HCT116 (cell line): ENCODE measurements around the gene FSD2. TPM values are rescaled to one million over a fixed set of nuclear protein-coding genes. Genes with fewer than 3 reads are reported as not detected.
"Not testable (repeated sequence)": the region's sequence is repeated elsewhere in the genome, so short reads cannot be mapped to it uniquely, and the experiment has no call there.

Experiments used
- ATAC-seq: fragments of 200-7000 bp; cut with Tn5 transposase; 2 replicates; pipeline ENCODE4 v1.9.1; 2020; ENCODE audit warnings: mild to moderate bottlenecking, moderate library complexity
- BruUV-seq: library from RNA; stranded (reverse); fragments of 400-500 nt; replicated peaks from 2 replicates; lab custom pipeline; 2021; lab: Mats Ljungman, UMichigan
- CTCF ChIA-PET: fragments of 300-600 bp; sonication (Branson Sonifier 250); formaldehyde crosslinking; loops from one replicate; lab custom pipeline; 2021; ENCODE audit warnings: antibody characterized with exemption; lab: Charles Lee
- POLR2A ChIA-PET: fragments of 300-600, 350-600 bp; sonication (Branson Sonifier 250); formaldehyde crosslinking; loops from one replicate; lab custom pipeline; 2021; ENCODE audit warnings: antibody characterized with exemption; lab: Charles Lee
- RAD21 ChIA-PET, 2 experiments: fragments of 300-600 bp; sonication (Branson Sonifier 250); formaldehyde crosslinking; loops; one replicate each; lab custom pipeline; 2023; ENCODE audit warnings: low total read pairs in 2 of 2; ENCODE audit not compliant: uncharacterized antibody in 2 of 2, unreplicated experiment in 2 of 2, low non-redundant PET in 1 of 2; lab: Charles Lee
- DNase-seq: peaks from one replicate; pipeline ENCODE4 v3.0.0-alpha.2; 2010; ENCODE audit warnings: low read depth, low spot score
- H2AFZ ChIP-seq: fragments of 200-600 bp; shearing (Covaris generic), sonication (generic); 2 replicates; pipeline ENCODE4 v1.6.1; 2017; ENCODE audit warnings: low read depth, mixed run types, mixed read lengths, antibody characterized with exemption, low read length; ENCODE audit not compliant: poor library complexity, severe bottlenecking
- H3K27ac ChIP-seq: 2 replicates; pipeline ENCODE4 v1.5.1; 2012; ENCODE audit warnings: low read depth, low read length
- H3K27me3 ChIP-seq: fragments of 200-600 bp; sonication (generic); 2 replicates; pipeline ENCODE4 v1.6.1; 2016; ENCODE audit warnings: mixed run types, low read length, mixed read lengths; ENCODE audit not compliant: insufficient read depth
- H3K36me3 ChIP-seq, 2 experiments: fragments of 200-500 bp in 1 of 2; fragments of 200-600 bp in 1 of 2; sonication (Bioruptor generic) in 1 of 2; sonication (generic) in 1 of 2; 2 replicates each; pipeline versions ENCODE4 v1.5.1 to v1.6.1; 2014 to 2016; ENCODE audit warnings: low read length in 2 of 2, inconsistent platforms in 1 of 2, mixed read lengths in 1 of 2, mixed run types in 1 of 2; ENCODE audit not compliant: insufficient read depth in 2 of 2, control insufficient read depth in 1 of 2
- H3K4me1 ChIP-seq, 2 experiments: fragments of 200-600 bp in 1 of 2; sonication (generic) in 1 of 2; 2 replicates each; pipeline versions ENCODE4 v1.5.1 to v1.6.1; 2012 to 2017; ENCODE audit warnings: low read length in 2 of 2, inconsistent platforms in 1 of 2, mild to moderate bottlenecking in 1 of 2, mixed read lengths in 1 of 2, mixed run types in 1 of 2, moderate library complexity in 1 of 2; ENCODE audit not compliant: insufficient read depth in 2 of 2, control insufficient read depth in 1 of 2
- H3K4me2 ChIP-seq: fragments of 200-600 bp; sonication (generic); 2 replicates; pipeline ENCODE4 v1.6.1; 2017; ENCODE audit warnings: mixed run types, low read length, mixed read lengths
- H3K4me3 ChIP-seq, 2 experiments: fragments of 200-600 bp in 1 of 2; sonication (generic) in 1 of 2; replicated peaks in 1 of 2; 2 replicates each; pipeline ENCODE4 v1.5.1; 2011 to 2016; ENCODE audit warnings: low read length in 2 of 2, control low read depth in 1 of 2, low read depth in 1 of 2, mild to moderate bottlenecking in 1 of 2, mixed read lengths in 1 of 2, mixed run types in 1 of 2
- H3K79me2 ChIP-seq: fragments of 200-600 bp; sonication (generic); 2 replicates; pipeline ENCODE4 v1.6.1; 2017; ENCODE audit warnings: mild to moderate bottlenecking, mixed run types, low read length, moderate library complexity, mixed read lengths; ENCODE audit not compliant: insufficient read depth
- H3K9ac ChIP-seq: fragments of 200-600 bp; sonication (generic); 2 replicates; pipeline ENCODE4 v1.6.1; 2016; ENCODE audit warnings: low read length, mixed read lengths
- H3K9me2 ChIP-seq: fragments of 200-600 bp; sonication (generic), shearing (Covaris generic); 2 replicates; pipeline ENCODE4 v1.6.1; 2017; ENCODE audit warnings: mixed run types, mild to moderate bottlenecking, moderate library complexity; ENCODE audit not compliant: insufficient read depth
- H3K9me3 ChIP-seq, 2 experiments: fragments of 200-500 bp in 1 of 2; fragments of 200-600 bp in 1 of 2; sonication (Bioruptor generic) in 1 of 2; sonication (generic) in 1 of 2; 2 replicates each; pipeline ENCODE4 v1.6.1; 2014 to 2017; ENCODE audit warnings: low read length in 2 of 2, mixed read lengths in 2 of 2, inconsistent platforms in 1 of 2, low read depth in 1 of 2, mild to moderate bottlenecking in 1 of 2, mixed run types in 1 of 2, moderate library complexity in 1 of 2; ENCODE audit not compliant: control insufficient read depth in 1 of 2, insufficient read depth in 1 of 2
- H4K20me1 ChIP-seq: fragments of 200-600 bp; sonication (generic), shearing (Covaris generic); 2 replicates; pipeline ENCODE4 v1.6.1; 2017; ENCODE audit warnings: mixed run types, mild to moderate bottlenecking, moderate library complexity; ENCODE audit not compliant: insufficient read depth
- FOSL1 ChIP-seq: IDR thresholded peaks from 2 replicates; pipeline ENCODE4 v1.6.1; 2012; ENCODE audit warnings: low read depth
- JUND ChIP-seq: IDR thresholded peaks from 2 replicates; pipeline ENCODE4 v1.6.1; 2012
- SIN3A ChIP-seq: IDR thresholded peaks from 2 replicates; pipeline ENCODE4 v1.6.1; 2012; ENCODE audit warnings: low read depth
- YY1 ChIP-seq: IDR thresholded peaks from 2 replicates; pipeline ENCODE4 v1.6.1; 2011; ENCODE audit warnings: low read length, low read depth, moderate library complexity, mild to moderate bottlenecking; ENCODE audit not compliant: insufficient replicate concordance; ENCODE audit errors: extremely low read depth
- intact Hi-C: fragments of 100-400 bp; cut with micrococcal nuclease; formaldehyde crosslinking; loops from 2 replicates; pipeline ENCODE4 v1.10.0; 2022
- total RNA-seq: library from RNA; stranded (reverse); gene quantifications from one replicate; pipeline ENCODE4 v1.2.1, GENCODE V29; 2021; ENCODE audit not compliant: unreplicated experiment
- TF ChIP-seq, protein P1 (sequence below): IDR thresholded peaks from 2 replicates; pipeline ENCODE4 v1.6.1; 2012
- TF ChIP-seq, protein P2 (sequence below), 3 experiments: fragments of 200-600 bp in 1 of 3; sonication (generic) in 1 of 3; IDR thresholded peaks in 2 of 3; conservative IDR thresholded peaks in 1 of 3; 2 replicates each; pipeline ENCODE4 v1.5.1; 2012 to 2017; ENCODE audit warnings: low read depth in 2 of 3, low read length in 2 of 3, antibody characterized with exemption in 1 of 3, borderline replicate concordance in 1 of 3, control low read depth in 1 of 3, mild to moderate bottlenecking in 1 of 3, mixed read lengths in 1 of 3, mixed run types in 1 of 3, moderate library complexity in 1 of 3; ENCODE audit not compliant: insufficient read depth in 1 of 3

Gene FSD2
- total RNA-seq, 1 experiment from 2014 or later, result not detected

DNA sequence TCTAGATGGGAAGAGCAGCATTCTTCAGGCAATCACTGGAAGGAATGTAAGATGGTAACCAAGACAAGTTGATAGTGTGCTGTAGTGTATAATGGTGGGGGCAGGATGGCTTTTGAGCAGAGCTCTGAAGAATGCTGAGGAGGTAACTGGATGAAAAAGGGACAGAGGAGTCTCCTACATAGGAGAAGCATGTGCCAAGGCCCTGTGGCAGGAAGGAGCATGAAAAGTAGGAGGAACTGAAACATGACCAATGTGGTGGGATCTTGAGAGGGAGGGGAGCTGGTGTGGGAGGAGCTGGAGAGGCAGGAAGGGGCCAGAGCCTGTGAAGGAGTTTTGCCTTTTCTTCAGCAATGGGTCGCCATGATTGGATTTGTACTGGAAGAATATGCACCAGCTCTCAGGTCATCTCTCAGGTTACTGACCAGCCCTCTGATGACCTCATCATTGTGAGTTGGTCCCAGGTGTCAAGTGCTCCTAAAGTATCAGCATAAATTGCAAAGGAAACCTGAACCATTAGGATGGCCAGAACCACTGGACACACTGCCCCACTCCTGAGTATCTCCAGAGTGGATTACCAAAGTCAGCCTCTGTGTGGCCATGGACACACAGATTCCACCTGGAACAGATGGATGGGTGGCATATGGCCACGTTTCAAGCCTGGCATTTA lies 38.6 kb downstream of the FSD2 start:
- no peaks in the 10 kb centered on the region for H3K79me2 ChIP-seq
- H3K27me3 ChIP-seq, result no peaks in the 10 kb centered on the region
- CTCF ChIA-PET, result no interaction called here

DNA sequence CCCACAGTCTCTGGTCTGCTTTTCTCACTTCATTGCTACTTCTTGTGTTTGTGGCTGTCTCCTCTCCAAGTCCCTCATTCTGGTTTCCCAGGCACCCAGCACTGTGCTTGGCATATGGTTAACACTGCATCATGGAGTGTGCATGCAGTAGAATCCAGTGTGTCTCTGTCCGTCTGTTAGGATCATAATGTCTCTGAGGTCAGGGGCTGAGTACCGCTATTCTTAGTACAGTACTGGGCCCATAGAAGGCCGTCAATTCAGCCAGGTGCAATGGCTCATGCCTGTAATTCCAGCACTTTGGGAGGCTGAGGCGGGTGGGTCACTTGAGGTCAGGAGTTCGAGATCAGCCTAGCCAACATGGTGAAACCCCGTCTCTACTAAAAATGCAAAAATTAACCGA lies 39.7 kb downstream of the FSD2 start:
- POLR2A ChIA-PET, result interaction anchor here (1.0 kb wide), 1 partner anchor 15 kb away, joined by 4 read pairs; no protein-coding TSS in a partner anchor
- H3K9ac ChIP-seq, H3K79me2 ChIP-seq, CTCF ChIA-PET, H3K9me3 ChIP-seq, BruUV-seq, H3K27ac ChIP-seq, H2AFZ ChIP-seq, H3K9me2 ChIP-seq, RAD21 ChIA-PET, intact Hi-C loops, H3K36me3 ChIP-seq, H3K4me2 ChIP-seq, ATAC-seq, DNase-seq, H4K20me1 ChIP-seq, H3K27me3 ChIP-seq, H3K4me3 ChIP-seq: not testable (repeated sequence)
- H3K4me1 ChIP-seq, result peaks cover 6 to 20% of the 10 kb centered on the region in 2 experiments

More for the DNA sequence above, 38.6 kb downstream of the FSD2 start:
- no peaks in the 10 kb centered on the region for H3K36me3 ChIP-seq
- H4K20me1 ChIP-seq, result no peaks in the 10 kb centered on the region
- H3K9ac ChIP-seq, result no peak overlapping the region
- no peaks in the 10 kb centered on the region for H3K9me2 ChIP-seq
- intact Hi-C loops, result no loop called here
- no peak overlapping the region for H3K4me3 ChIP-seq
- no peak for DNase-seq
- ATAC-seq, result no peak
- no peak overlapping the region for H2AFZ ChIP-seq
- BruUV-seq, result no TSS peak
- peaks cover 6 to 20% of the 10 kb centered on the region in 2 experiments for H3K4me1 ChIP-seq
- TF ChIP-seq FOSL1 (no peak), SIN3A (no peak), YY1 (no peak), JUND (no peak)
- TF ChIP-seq, protein P1, sequence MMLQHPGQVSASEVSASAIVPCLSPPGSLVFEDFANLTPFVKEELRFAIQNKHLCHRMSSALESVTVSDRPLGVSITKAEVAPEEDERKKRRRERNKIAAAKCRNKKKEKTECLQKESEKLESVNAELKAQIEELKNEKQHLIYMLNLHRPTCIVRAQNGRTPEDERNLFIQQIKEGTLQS, result no peak
- TF ChIP-seq, protein P2, sequence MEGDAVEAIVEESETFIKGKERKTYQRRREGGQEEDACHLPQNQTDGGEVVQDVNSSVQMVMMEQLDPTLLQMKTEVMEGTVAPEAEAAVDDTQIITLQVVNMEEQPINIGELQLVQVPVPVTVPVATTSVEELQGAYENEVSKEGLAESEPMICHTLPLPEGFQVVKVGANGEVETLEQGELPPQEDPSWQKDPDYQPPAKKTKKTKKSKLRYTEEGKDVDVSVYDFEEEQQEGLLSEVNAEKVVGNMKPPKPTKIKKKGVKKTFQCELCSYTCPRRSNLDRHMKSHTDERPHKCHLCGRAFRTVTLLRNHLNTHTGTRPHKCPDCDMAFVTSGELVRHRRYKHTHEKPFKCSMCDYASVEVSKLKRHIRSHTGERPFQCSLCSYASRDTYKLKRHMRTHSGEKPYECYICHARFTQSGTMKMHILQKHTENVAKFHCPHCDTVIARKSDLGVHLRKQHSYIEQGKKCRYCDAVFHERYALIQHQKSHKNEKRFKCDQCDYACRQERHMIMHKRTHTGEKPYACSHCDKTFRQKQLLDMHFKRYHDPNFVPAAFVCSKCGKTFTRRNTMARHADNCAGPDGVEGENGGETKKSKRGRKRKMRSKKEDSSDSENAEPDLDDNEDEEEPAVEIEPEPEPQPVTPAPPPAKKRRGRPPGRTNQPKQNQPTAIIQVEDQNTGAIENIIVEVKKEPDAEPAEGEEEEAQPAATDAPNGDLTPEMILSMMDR (IDR thresholded peaks at IDR 0.05 in 2 of 3, conservative IDR thresholded peaks at IDR 0.05 in 1 of 3; ENCODE audit: borderline replicate concordance in 1 of 3, insufficient read depth in 1 of 3, low read depth in 2 of 3, low read length in 2 of 3), result no peak
- no peak overlapping the region for H3K4me2 ChIP-seq
- H3K27ac ChIP-seq, result no peak overlapping the region
- H3K9me3 ChIP-seq, result no peaks in the 10 kb centered on the region
- RAD21 ChIA-PET, result interaction anchor here in 1 of 2 experiments (0.6 kb wide), 1 partner anchor 53 kb away, joined by 3 read pairs; no protein-coding TSS in a partner anchor
- POLR2A ChIA-PET, result interaction anchor here (1.0 kb wide), 1 partner anchor 17 kb away, joined by 4 read pairs; no protein-coding TSS in a partner anchor
